Tongue (tissue), 2 donors: ENCODE measurements around the gene SURF1. TPM values are rescaled to one million over a fixed set of nuclear protein-coding genes. Genes with fewer than 3 reads are reported as not detected.
A peak's percentile ranks its signal among the peaks of the same experiment; 100 is the strongest.

Source experiments
- DNase-seq: peaks from one replicate; pipeline ENCODE4 v3.0.0-alpha.2; 2015
- total RNA-seq: library from RNA; depleted of rRNA; stranded (reverse); fragments of >200 nt; gene quantifications from one replicate; pipeline ENCODE4 v1.2.3, GENCODE V29; 2014

Gene SURF1
- total RNA-seq, 1 donor from 2014 or later = 23.6 TPM

- no peak for DNase-seq
These were observed 5.3 kb upstream of the SURF1 start for GRCh38 chr9:133361507-133362092.

- peak; percentile 53 for DNase-seq
These were observed 4.4 kb upstream of the SURF1 start for GRCh38 chr9:133360400-133361393.

- DNase-seq = peak; percentile 47
These were observed 3.3 kb upstream of the SURF1 start for GRCh38 chr9:133359399-133360175.

- no peak for DNase-seq
These were observed 1.4 kb upstream of the SURF1 start for GRCh38 chr9:133357656-133358055.

GRCh38 chr9:133355881-133356357 lies 368 bp downstream of the SURF1 start:
- no peak for DNase-seq

GRCh38 chr9:133354766-133355165 lies 1.5 kb downstream of the SURF1 start:
- DNase-seq = no peak

GRCh38 chr9:133353548-133353947 lies 2.7 kb downstream of the SURF1 start:
- DNase-seq = no peak

- no peak for DNase-seq
These were observed 3.5 kb downstream of the SURF1 start for GRCh38 chr9:133352635-133353340.

GRCh38 chr9:133351908-133352634 lies 4.2 kb downstream of the SURF1 start:
- DNase-seq = no peak

GRCh38 chr9:133351526-133351907 lies 4.8 kb downstream of the SURF1 start:
- no peak for DNase-seq

GRCh38 chr9:133349965-133350616 lies 6.2 kb downstream of the SURF1 start:
- no peak for DNase-seq

GRCh38 chr9:133348718-133349573 lies 7.3 kb downstream of the SURF1 start:
- DNase-seq = no peak

GRCh38 chr9:133347985-133348717 lies 8.1 kb downstream of the SURF1 start, which contains the start of the genes MED22 and RPL7A:
Gene MED22, minus strand, starts transcription at chr9:133348131. Its CDS starts 1,469 bp downstream, at chr9:133346662.
Gene RPL7A, plus strand, starts transcription at chr9:133348218. Its CDS starts 26 bp downstream, at chr9:133348244.
- DNase-seq = peak; percentile 99

GRCh38 chr9:133347515-133347984 lies 8.7 kb downstream of the SURF1 start:
- peak; percentile 54 for DNase-seq

- DNase-seq = no peak
These were observed 10.1 kb downstream of the SURF1 start for GRCh38 chr9:133346021-133346785.

GRCh38 chr9:133345596-133345995 lies 10.7 kb downstream of the SURF1 start:
- no peak for DNase-seq

GRCh38 chr9:133344979-133345378 lies 11.3 kb downstream of the SURF1 start:
- no peak for DNase-seq

- DNase-seq = no peak
These were observed 12.2 kb downstream of the SURF1 start for GRCh38 chr9:133344071-133344470.
